K562 (cell line): ENCODE measurements around the gene NTRK2.

Source experiments
- EGR1 ChIP-seq: fragments of 450-650 bp; conservative IDR thresholded peaks from 2 replicates; pipeline ENCODE4 v1.6.1; 2017; ENCODE audit warnings: mild to moderate bottlenecking
- EZH2 ChIP-seq: IDR thresholded peaks from 2 replicates; pipeline ENCODE4 v1.6.1; 2012; ENCODE audit warnings: low read depth, mild to moderate bottlenecking, inconsistent platforms, low read length, borderline replicate concordance
- HMGXB4 ChIP-seq: sonication (generic); formaldehyde crosslinking; IDR thresholded peaks from 2 replicates; pipeline ENCODE4 v1.8.1; 2023; ENCODE audit warnings: mild to moderate bottlenecking, missing genetic modification reagents
- IRF9 ChIP-seq: fragments of 450-650 bp; IDR thresholded peaks from 2 replicates; pipeline ENCODE4 v1.6.1; 2016; ENCODE audit warnings: missing biosample characterization, missing genetic modification characterization
- PTTG1 ChIP-seq: fragments of 450-650 bp; IDR thresholded peaks from 2 replicates; pipeline ENCODE4 v1.6.1; 2016; ENCODE audit warnings: low read depth, mild to moderate bottlenecking, missing genetic modification characterization, missing compliant biosample characterization
- REST ChIP-seq, 2 experiments: fragments of 450-650 bp; formaldehyde crosslinking in 1 of 2; IDR thresholded peaks; 2 replicates each; pipeline versions ENCODE4 v1.4.0 to v1.6.1; 2014 to 2020; ENCODE audit warnings: mild to moderate bottlenecking in 2 of 2, borderline replicate concordance in 1 of 2, low read depth in 1 of 2
- TAF1 ChIP-seq: IDR thresholded peaks from 2 replicates; pipeline ENCODE4 v1.6.1; 2011; ENCODE audit warnings: mild to moderate bottlenecking, low read length, moderate library complexity; ENCODE audit not compliant: insufficient read depth, control insufficient read depth, severe bottlenecking; ENCODE audit errors: extremely low read depth
- ZNF23 ChIP-seq: fragments of 250-450 bp; sonication (Bioruptor Pico); IDR thresholded peaks from 2 replicates; pipeline ENCODE4 v1.4.0; 2020; ENCODE audit warnings: mild to moderate bottlenecking
- TF ChIP-seq, protein P1 (sequence below), 3 experiments: IDR thresholded peaks in 2 of 3; conservative IDR thresholded peaks in 1 of 3; 2 replicates each; pipeline ENCODE4 v1.5.1; 2011 to 2012; ENCODE audit warnings: low read length in 3 of 3, mild to moderate bottlenecking in 3 of 3, control low read depth in 2 of 3, improper control_type of control experiment in 1 of 3, inconsistent platforms in 1 of 3, low read depth in 1 of 3, mixed read lengths in 1 of 3, moderate library complexity in 1 of 3; ENCODE audit not compliant: insufficient read depth in 2 of 3
- TF ChIP-seq, protein P2 (sequence below): fragments of 250-450 bp; sonication (Bioruptor Pico); IDR thresholded peaks from 2 replicates; pipeline ENCODE4 v1.5.0; 2020; ENCODE audit warnings: mild to moderate bottlenecking, borderline replicate concordance
- TF ChIP-seq, protein P3 (sequence below): fragments of 450-650 bp; conservative IDR thresholded peaks from 2 replicates; pipeline ENCODE4 v1.6.1; 2016; ENCODE audit warnings: missing genetic modification characterization, low read depth, mild to moderate bottlenecking, missing compliant biosample characterization, moderate library complexity
- TF ChIP-seq, protein P4 (sequence below): fragments of 450-650 bp; IDR thresholded peaks from 2 replicates; pipeline ENCODE4 v1.6.1; 2016; ENCODE audit warnings: antibody characterized with exemption

DNA sequence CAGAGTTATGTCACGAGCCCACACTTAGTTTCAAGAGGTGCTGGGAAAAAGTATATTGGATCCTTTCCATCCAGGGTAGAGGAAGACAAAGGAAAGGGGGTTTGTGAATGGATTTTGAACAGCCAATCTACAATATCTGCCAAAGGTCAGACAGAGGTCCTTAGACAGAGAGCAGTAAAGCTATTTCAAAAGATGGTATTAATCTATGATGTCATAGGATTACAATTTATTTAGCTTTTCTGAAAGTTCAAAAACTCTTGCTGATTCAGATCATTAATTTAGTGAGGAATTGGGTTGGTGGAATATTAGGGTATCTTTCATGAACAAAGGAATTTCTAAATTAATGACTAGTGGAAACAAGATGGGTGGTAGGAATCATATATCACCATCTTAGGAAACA lies 126.9 kb downstream of the NTRK2 start:
- no peak for TF ChIP-seq EZH2
- TF ChIP-seq, protein P1, sequence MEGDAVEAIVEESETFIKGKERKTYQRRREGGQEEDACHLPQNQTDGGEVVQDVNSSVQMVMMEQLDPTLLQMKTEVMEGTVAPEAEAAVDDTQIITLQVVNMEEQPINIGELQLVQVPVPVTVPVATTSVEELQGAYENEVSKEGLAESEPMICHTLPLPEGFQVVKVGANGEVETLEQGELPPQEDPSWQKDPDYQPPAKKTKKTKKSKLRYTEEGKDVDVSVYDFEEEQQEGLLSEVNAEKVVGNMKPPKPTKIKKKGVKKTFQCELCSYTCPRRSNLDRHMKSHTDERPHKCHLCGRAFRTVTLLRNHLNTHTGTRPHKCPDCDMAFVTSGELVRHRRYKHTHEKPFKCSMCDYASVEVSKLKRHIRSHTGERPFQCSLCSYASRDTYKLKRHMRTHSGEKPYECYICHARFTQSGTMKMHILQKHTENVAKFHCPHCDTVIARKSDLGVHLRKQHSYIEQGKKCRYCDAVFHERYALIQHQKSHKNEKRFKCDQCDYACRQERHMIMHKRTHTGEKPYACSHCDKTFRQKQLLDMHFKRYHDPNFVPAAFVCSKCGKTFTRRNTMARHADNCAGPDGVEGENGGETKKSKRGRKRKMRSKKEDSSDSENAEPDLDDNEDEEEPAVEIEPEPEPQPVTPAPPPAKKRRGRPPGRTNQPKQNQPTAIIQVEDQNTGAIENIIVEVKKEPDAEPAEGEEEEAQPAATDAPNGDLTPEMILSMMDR (IDR thresholded peaks at IDR 0.05 in 2 of 3, conservative IDR thresholded peaks at IDR 0.05 in 1 of 3; ENCODE audit: insufficient read depth in 2 of 3, low read depth in 1 of 3, low read length in 3 of 3) = no peak
- TF ChIP-seq TAF1 = no peak
- no peak for TF ChIP-seq REST (IDR thresholded peaks at IDR 0.05; ENCODE audit: borderline replicate concordance)
- no peak for TF ChIP-seq REST (CRISPR knock-in tag; IDR thresholded peaks at IDR 0.05; ENCODE audit: low read depth)
- no peak for TF ChIP-seq PTTG1 (tag)
- no peak for TF ChIP-seq EGR1
- TF ChIP-seq, protein P2, sequence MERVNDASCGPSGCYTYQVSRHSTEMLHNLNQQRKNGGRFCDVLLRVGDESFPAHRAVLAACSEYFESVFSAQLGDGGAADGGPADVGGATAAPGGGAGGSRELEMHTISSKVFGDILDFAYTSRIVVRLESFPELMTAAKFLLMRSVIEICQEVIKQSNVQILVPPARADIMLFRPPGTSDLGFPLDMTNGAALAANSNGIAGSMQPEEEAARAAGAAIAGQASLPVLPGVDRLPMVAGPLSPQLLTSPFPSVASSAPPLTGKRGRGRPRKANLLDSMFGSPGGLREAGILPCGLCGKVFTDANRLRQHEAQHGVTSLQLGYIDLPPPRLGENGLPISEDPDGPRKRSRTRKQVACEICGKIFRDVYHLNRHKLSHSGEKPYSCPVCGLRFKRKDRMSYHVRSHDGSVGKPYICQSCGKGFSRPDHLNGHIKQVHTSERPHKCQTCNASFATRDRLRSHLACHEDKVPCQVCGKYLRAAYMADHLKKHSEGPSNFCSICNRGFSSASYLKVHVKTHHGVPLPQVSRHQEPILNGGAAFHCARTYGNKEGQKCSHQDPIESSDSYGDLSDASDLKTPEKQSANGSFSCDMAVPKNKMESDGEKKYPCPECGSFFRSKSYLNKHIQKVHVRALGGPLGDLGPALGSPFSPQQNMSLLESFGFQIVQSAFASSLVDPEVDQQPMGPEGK = no peak
- no peak for TF ChIP-seq ZNF23 (CRISPR knock-in tag)
- TF ChIP-seq, protein P3, sequence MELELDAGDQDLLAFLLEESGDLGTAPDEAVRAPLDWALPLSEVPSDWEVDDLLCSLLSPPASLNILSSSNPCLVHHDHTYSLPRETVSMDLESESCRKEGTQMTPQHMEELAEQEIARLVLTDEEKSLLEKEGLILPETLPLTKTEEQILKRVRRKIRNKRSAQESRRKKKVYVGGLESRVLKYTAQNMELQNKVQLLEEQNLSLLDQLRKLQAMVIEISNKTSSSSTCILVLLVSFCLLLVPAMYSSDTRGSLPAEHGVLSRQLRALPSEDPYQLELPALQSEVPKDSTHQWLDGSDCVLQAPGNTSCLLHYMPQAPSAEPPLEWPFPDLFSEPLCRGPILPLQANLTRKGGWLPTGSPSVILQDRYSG (tag) = no peak
- TF ChIP-seq IRF9 (tag) = no peak
- TF ChIP-seq, protein P4, sequence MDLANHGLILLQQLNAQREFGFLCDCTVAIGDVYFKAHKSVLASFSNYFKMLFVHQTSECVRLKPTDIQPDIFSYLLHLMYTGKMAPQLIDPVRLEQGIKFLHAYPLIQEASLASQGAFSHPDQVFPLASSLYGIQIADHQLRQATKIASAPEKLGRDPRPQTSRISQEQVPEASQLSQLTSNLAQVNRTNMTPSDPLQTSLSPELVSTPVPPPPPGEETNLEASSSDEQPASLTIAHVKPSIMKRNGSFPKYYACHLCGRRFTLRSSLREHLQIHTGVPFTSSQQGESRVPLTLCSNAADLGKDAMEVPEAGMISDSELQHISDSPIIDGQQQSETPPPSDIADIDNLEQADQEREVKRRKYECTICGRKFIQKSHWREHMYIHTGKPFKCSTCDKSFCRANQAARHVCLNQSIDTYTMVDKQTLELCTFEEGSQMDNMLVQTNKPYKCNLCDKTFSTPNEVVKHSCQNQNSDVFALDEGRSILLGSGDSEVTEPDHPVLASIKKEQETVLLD = no peak
- TF ChIP-seq HMGXB4 = no peak
